Psoas muscle (tissue), 8 donors: ENCODE data around the gene SLC8B1. TPM values are rescaled to one million over a fixed set of nuclear protein-coding genes. Genes with fewer than 3 reads are reported as not detected.

Experiments
- ATAC-seq, 4 donors: fragments of 200-7000 bp; cut with Tn5 transposase; one replicate each; pipeline ENCODE4 v1.9.1; 2020; ENCODE audit warnings: moderate library complexity in 3 of 4, mild to moderate bottlenecking in 2 of 4
- DNase-seq, 2 donors: peaks; one replicate each; pipeline ENCODE4 v3.0.0-alpha.2; 2020
- H3K27ac ChIP-seq: fragments of 200-600 bp; one replicate; pipeline ENCODE4 v1.8.0; 2022
- H3K27me3 ChIP-seq, 3 donors: fragments of 200-600 bp in 1 of 3; one replicate each; pipeline versions ENCODE4 v1.6.1 to v1.8.0; 2013 to 2022; ENCODE audit warnings: low read length in 2 of 3, mild to moderate bottlenecking in 2 of 3, moderate library complexity in 1 of 3; ENCODE audit not compliant: insufficient read depth in 3 of 3
- H3K36me3 ChIP-seq, 2 donors: fragments of 200-600 bp in 1 of 2; one replicate each; pipeline versions ENCODE4 v1.6.1 to v1.8.0; 2013 to 2022; ENCODE audit warnings: low read depth in 1 of 2, mild to moderate bottlenecking in 1 of 2, moderate library complexity in 1 of 2; ENCODE audit not compliant: insufficient read depth in 1 of 2
- H3K4me1 ChIP-seq: fragments of 200-600 bp; one replicate; pipeline ENCODE4 v1.8.0; 2022
- H3K4me3 ChIP-seq: fragments of 200-600 bp; one replicate; pipeline ENCODE4 v1.8.0; 2022; ENCODE audit warnings: mild to moderate bottlenecking
- H3K9me3 ChIP-seq: fragments of 200-600 bp; one replicate; pipeline ENCODE4 v1.8.0; 2022
- WGBS, 3 donors: extraction: QIAGEN DNeasy Blood & Tissue Kit; methylation state at CpG; one replicate each; pipeline versions ENCODE4 v1.1.6 to v1.1.7; 2013; 5-methylcytosine and 5-hydroxymethylcytosine counted together
- intact Hi-C, 2 donors: fragments of 100-400 bp; cut with DNase I; formaldehyde crosslinking; loops; one replicate each; pipeline versions ENCODE4 v1.11.0 to v1.14.2; 2022
- polyA plus RNA-seq, 3 donors: library from polyadenylated mRNA; stranded (reverse); fragments of 200-250 nt; gene quantifications; one replicate each; pipeline ENCODE4 v1.2.3, GENCODE V29; 2013
- total RNA-seq, 4 donors: library from RNA; stranded (reverse); fragmentation: NEBNext Ultra II Directional in 2 of 4; extraction: Animal tissue kit (Norgen Biotek cat#: 25700) in 2 of 4; gene quantifications; one replicate each; pipeline versions ENCODE4 v1.2.1 to v1.2.4, GENCODE V29; 2021 to 2023
- TF ChIP-seq, protein P1 (sequence below): fragments of 200-600 bp; IDR thresholded peaks from one replicate; pipeline ENCODE4 v1.8.0; 2022; ENCODE audit warnings: antibody characterized with exemption
- donor health status: healthy with polysubstance abuse.
- donor health status: DM: no; HTN: no; CAD: no; lungs with moderate emphysema.
- donor health status: Bipolar disorder and iron deficiency.
- donor health status: healthy.
- donor health status: DM: yes; HTN: yes; CAD: no.
- donor health status: DM: no; HTN: no; CAD: no.
- donor health status: DM: no; HTN: no; CAD: no.
- donor health status: DM: yes; HTN: yes; CAD: no.

The SLC8B1 gene
- total and polyA plus RNA-seq, 7 donors: 5.7 to 10.3 (median 9.2) TPM

GRCh38 chr12:113293100-113293499 lies 41.8 kb downstream of the SLC8B1 start:
- TF ChIP-seq, protein P1, sequence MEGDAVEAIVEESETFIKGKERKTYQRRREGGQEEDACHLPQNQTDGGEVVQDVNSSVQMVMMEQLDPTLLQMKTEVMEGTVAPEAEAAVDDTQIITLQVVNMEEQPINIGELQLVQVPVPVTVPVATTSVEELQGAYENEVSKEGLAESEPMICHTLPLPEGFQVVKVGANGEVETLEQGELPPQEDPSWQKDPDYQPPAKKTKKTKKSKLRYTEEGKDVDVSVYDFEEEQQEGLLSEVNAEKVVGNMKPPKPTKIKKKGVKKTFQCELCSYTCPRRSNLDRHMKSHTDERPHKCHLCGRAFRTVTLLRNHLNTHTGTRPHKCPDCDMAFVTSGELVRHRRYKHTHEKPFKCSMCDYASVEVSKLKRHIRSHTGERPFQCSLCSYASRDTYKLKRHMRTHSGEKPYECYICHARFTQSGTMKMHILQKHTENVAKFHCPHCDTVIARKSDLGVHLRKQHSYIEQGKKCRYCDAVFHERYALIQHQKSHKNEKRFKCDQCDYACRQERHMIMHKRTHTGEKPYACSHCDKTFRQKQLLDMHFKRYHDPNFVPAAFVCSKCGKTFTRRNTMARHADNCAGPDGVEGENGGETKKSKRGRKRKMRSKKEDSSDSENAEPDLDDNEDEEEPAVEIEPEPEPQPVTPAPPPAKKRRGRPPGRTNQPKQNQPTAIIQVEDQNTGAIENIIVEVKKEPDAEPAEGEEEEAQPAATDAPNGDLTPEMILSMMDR: no peak
- DNase-seq: peak in 1 of 2 donors; percentile 35
- 93 to 96% (median 95%) methylated on average over 10 of the region's 10 CpGs for WGBS, 3 donors
- peaks cover 0 to 96% of the 10 kb centered on the region in 2 donors for H3K36me3 ChIP-seq
- no peak overlapping the region for H3K27ac ChIP-seq
- no peak overlapping the region for H3K4me3 ChIP-seq
- intact Hi-C loops: no loop called here
- ATAC-seq: no peak
- no peaks in the 10 kb centered on the region for H3K27me3 ChIP-seq
- peaks cover 5% of the 10 kb centered on the region for H3K4me1 ChIP-seq
- H3K9me3 ChIP-seq: no peaks in the 10 kb centered on the region

GRCh38 chr12:113292547-113292946 lies 42.4 kb downstream of the SLC8B1 start:
- no peaks in the 10 kb centered on the region for H3K4me1 ChIP-seq
- no peak overlapping the region for H3K27ac ChIP-seq
- DNase-seq (no peak), ATAC-seq (no peak)
- intact Hi-C loops: no loop called here
- no peaks in the 10 kb centered on the region for H3K27me3 ChIP-seq
- H3K36me3 ChIP-seq: peaks cover 0 to 100% of the 10 kb centered on the region in 2 donors
- no peaks in the 10 kb centered on the region for H3K9me3 ChIP-seq
- 84 to 90% (median 88%) methylated on average over 7 of the region's 7 CpGs for WGBS, 3 donors
- no peak overlapping the region for H3K4me3 ChIP-seq
- TF ChIP-seq, protein P1: no peak

GRCh38 chr12:113292091-113292490 lies 42.8 kb downstream of the SLC8B1 start:
- Histone ChIP-seq H3K27ac (no peak overlapping the region), H3K9me3 (no peaks in the 10 kb centered on the region), H3K4me3 (no peak overlapping the region), H3K36me3 (peaks cover under 1 to 100% of the 10 kb centered on the region in 2 donors), H3K27me3 (no peaks in the 10 kb centered on the region), H3K4me1 (no peaks in the 10 kb centered on the region)
- intact Hi-C loops: no loop called here
- TF ChIP-seq, protein P1: no peak
- ATAC-seq: no peak
- 75 to 76% (median 75%) methylated on average over 6 of the region's 6 CpGs for WGBS, 3 donors
- DNase-seq: peak in 1 of 2 donors; percentile 28

GRCh38 chr12:113291586-113291985 lies 43.3 kb downstream of the SLC8B1 start:
- H3K27me3 ChIP-seq: no peaks in the 10 kb centered on the region
- ATAC-seq: no peak
- TF ChIP-seq, protein P1: no peak
- H3K9me3 ChIP-seq: no peaks in the 10 kb centered on the region
- no peaks in the 10 kb centered on the region for H3K4me1 ChIP-seq
- H3K4me3 ChIP-seq: no peak overlapping the region
- intact Hi-C loops: no loop called here
- peaks cover 3 to 100% of the 10 kb centered on the region in 2 donors for H3K36me3 ChIP-seq
- no peak overlapping the region for H3K27ac ChIP-seq
- DNase-seq: peak in 1 of 2 donors; percentile 37
- WGBS, 3 donors: 83 to 86% (median 85%) methylated on average over 17 of the region's 17 CpGs

- Histone ChIP-seq H3K9me3 (no peaks in the 10 kb centered on the region), H3K27ac (no peak overlapping the region), H3K4me1 (no peaks in the 10 kb centered on the region), H3K36me3 (peaks cover 3 to 100% of the 10 kb centered on the region in 2 donors), H3K27me3 (no peaks in the 10 kb centered on the region), H3K4me3 (no peak overlapping the region)
- intact Hi-C loops: no loop called here
- WGBS, 3 donors: 93 to 99% (median 96%) methylated on average over 5 of the region's 5 CpGs
- DNase-seq (peak in 1 of 2 donors; percentile 29), ATAC-seq (no peak)
- TF ChIP-seq, protein P1: no peak
These were observed 44.4 kb downstream of the SLC8B1 start for GRCh38 chr12:113290506-113290905.
